Activated CD4-positive, alpha-beta memory T cell treated with anti-CD3 and anti-CD28 coated beads, Interleukin-2, amount 10 ng/mL, durations not matched to agents 7 days and 5 days (primary cell): ENCODE measurements around the gene TMEM181. TPM values are rescaled to one million over a fixed set of nuclear protein-coding genes. Genes with fewer than 3 reads are reported as not detected.

Experiments used
- CTCF ChIA-PET: fragments of 350-600 bp; sonication (Branson Sonifier 250); formaldehyde crosslinking; loops from one replicate; lab custom pipeline; 2021; ENCODE audit warnings: antibody characterized with exemption, inconsistent platforms; lab: Charles Lee
- POLR2A ChIA-PET: fragments of 350-600 bp; sonication (Branson Sonifier 250); formaldehyde crosslinking; loops from one replicate; lab custom pipeline; 2021; ENCODE audit warnings: antibody characterized with exemption; lab: Charles Lee
- DNase-seq: peaks from one replicate; pipeline ENCODE4 v3.0.0-alpha.2; 2020
- H3K27ac Mint-ChIP-seq: one replicate; pipeline ENCODE4 v1.8.0; 2021; ENCODE audit warnings: mild to moderate bottlenecking, mixed read lengths
- H3K27me3 Mint-ChIP-seq: one replicate; pipeline ENCODE4 v1.8.0; 2021; ENCODE audit warnings: mixed read lengths
- H3K36me3 Mint-ChIP-seq: one replicate; pipeline ENCODE4 v1.8.0; 2021; ENCODE audit warnings: low read depth, mixed read lengths
- H3K4me1 Mint-ChIP-seq: one replicate; pipeline ENCODE4 v1.8.0; 2021; ENCODE audit warnings: mixed read lengths
- H3K4me3 Mint-ChIP-seq: one replicate; pipeline ENCODE4 v1.8.0; 2021; ENCODE audit warnings: mild to moderate bottlenecking, mixed read lengths
- H3K9me3 Mint-ChIP-seq: one replicate; pipeline ENCODE4 v1.8.0; 2021; ENCODE audit warnings: mixed read lengths
- total RNA-seq, 2 experiments: library from RNA; stranded (reverse); gene quantifications; one replicate each; pipeline ENCODE4 v1.2.3, GENCODE V29; 2021

TMEM181 gene
- total RNA-seq, 2 experiments from 2014 or later = 20.2 to 20.5 TPM

DNA sequence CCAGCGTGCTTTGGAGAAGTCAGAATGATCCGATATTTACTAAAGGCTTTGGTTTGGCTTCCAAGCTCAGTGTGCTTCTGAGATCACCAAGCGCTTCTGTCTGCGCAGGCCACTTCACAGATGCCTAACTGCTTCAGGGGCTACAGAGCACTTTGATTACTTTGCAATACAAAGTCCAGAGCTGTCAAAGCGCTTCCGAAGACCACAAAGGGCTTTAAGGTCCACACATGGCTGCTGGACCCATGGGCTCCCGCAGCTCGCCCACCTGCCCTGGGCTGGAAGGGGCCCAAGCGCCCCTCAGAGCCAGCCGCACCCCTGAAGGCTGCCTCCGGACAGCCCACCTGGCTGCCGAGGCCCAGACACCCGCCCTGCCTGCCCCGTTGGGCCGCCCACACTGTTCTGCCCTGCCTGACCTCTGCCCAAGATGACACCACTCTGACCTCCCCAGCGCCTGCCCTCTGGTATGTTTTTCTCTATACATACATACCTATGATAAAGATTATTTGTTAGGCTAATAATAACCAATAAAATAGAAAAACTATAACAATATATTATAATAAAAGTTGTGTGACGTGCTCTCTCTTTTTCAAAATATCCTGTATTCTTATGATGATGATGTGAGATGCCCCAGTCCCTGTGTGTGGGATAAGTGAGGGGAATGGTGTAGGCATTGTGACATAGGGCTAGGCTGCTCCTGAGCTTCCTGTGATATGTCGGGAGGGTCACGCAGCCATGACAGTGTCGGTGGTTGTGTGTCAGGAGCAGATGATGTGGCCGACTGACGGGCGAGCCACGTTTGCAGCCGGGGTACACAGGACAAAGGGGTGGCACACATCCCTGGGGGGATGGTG is 62.0 kb downstream of the TMEM181 start:
- peak; percentile 9 for DNase-seq
- H3K36me3 Mint-ChIP-seq = peaks cover 61% of the 10 kb centered on the region

DNA sequence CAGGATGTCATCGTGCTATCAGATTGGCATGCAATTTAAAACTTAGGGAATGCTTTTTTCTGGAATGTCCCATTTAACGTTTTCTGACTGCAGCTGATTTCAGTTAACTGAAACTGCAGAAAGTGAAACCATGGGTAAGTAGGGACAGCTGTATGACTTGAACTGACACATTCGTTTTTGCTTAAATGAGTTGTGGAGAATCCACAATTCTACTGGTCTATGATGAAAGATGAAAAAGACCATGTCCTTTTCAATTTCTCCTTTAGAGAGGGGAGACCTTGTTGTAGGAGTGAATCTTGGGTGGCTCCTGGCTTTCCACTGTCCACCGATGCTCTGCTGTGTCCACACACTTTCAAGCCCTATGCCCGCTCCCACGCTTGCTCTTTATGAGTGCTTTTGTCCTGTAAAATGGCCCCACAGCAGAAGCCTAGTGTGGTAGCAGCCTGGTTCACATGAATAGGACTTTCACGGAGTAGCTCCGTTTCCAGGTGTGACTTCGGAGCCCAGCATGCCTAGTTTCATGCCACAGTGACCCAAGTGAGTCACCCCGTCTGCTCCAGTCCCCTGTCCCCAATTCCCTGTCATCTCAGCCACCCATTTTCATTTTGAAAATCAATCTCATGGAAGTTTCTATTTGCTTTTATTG is 62.8 kb downstream of the TMEM181 start:
- CTCF ChIA-PET = no interaction called here
- DNase-seq = peak; percentile 12
- H3K27me3 Mint-ChIP-seq = no peaks in the 10 kb centered on the region
- peaks cover 61% of the 10 kb centered on the region for H3K36me3 Mint-ChIP-seq
- H3K27ac Mint-ChIP-seq = no peak overlapping the region
- POLR2A ChIA-PET = interaction anchor here (1.3 kb wide), 1 partner anchor 17 kb away, joined by 3 read pairs; no protein-coding TSS in a partner anchor
- H3K4me1 Mint-ChIP-seq = peaks cover 17% of the 10 kb centered on the region
- H3K4me3 Mint-ChIP-seq = no peak overlapping the region
- no peaks in the 10 kb centered on the region for H3K9me3 Mint-ChIP-seq

More for the DNA sequence above, 62.0 kb downstream of the TMEM181 start:
- Mint-ChIP-seq H3K4me3 (no peak overlapping the region), H3K4me1 (peaks cover 11% of the 10 kb centered on the region), H3K27me3 (no peaks in the 10 kb centered on the region), H3K9me3 (no peaks in the 10 kb centered on the region), H3K27ac (no peak overlapping the region)
- CTCF ChIA-PET = interaction anchor here (1.5 kb wide), 1 partner anchor 401 kb away, joined by 3 read pairs; no protein-coding TSS in a partner anchor
- POLR2A ChIA-PET = interaction anchor here (0.8 to 2.3 kb wide), 3 partner anchors 17 to 51 kb away, joined by 3 to 6 read pairs (median 4); partner anchors contain the start of gene DYNLT1

DNA sequence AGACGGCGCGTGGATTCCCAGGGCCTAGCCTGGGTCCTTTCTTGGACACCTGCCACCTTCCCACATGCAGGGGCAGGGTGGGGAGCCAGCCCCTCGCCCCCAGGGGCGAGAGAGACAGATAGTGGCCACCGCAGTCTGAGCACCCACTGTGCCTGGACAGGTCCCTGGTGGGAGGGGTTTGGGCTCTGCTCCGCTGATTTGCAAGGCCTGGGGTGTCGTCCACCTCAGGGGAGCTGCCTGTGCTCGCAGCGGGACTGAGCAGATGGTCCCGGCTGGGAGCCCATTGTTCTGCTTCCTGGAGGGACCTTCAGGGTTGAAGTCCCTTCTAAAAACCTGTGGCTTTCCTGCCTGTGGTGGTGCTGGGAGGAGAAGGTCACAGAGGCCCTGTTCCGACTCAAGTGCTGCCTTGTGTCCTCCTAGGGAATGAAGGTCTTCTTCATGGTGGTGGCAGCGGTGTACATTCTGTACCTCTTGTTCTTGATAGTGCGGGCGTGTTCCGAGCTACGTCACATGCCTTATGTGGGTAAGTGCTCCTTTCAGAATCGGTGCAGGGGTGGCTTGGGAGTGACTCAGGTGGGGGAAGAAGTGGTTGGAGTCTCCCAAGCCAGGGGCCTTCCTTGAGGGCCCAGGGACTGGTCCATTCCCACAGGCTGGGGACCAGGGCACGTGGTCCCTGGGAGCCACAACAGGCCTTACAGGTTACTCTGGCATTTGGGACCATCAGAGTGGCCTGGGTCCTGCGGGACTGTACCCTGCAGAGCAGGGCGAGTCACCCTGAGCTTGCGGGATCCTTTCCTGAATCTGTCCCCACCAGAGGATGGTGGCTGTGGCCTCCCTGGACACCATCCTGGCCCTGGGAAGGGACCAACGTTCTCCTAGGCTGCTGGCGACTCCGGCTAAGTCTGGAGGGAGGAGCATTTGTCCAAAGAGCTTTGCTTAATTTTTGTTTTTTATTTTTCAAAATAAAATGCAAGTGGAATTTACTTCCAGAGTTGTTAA is 65.1 kb downstream of the TMEM181 start:
- H3K27me3 Mint-ChIP-seq = no peaks in the 10 kb centered on the region
- H3K9me3 Mint-ChIP-seq = no peaks in the 10 kb centered on the region
- H3K27ac Mint-ChIP-seq = no peak overlapping the region
- ChIA-PET POLR2A (no interaction called here), CTCF (interaction anchor here (1.1 kb wide), 2 partner anchors 34 to 67 kb away, joined by 3 read pairs; no protein-coding TSS in a partner anchor)
- H3K4me3 Mint-ChIP-seq = no peak overlapping the region
- peaks cover 30% of the 10 kb centered on the region for H3K4me1 Mint-ChIP-seq
- DNase-seq = peak; percentile 14
- peaks cover 62% of the 10 kb centered on the region for H3K36me3 Mint-ChIP-seq

DNA sequence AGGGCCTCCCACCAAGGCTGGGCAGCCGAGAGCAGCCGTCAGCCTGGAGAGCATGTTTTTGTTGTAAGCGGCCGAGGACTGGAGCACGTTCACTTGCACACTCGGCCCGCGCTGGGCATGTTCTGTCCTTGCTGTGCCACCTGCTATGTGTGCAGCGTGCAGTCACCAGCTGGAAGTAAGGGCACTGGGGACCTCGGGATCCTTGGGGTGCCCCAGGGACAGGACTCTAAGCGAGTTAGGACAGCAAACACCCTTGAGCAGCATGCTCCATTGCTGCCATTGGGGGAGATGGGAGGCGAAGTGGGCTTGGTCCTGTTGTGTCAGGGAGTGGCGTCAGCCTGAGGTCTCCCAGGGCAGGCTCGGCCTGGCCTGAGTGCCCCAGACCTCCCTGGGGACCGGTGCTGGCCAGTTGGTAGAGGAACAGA is 66.0 kb downstream of the TMEM181 start:
- ChIA-PET CTCF (interaction anchor here (0.6 to 1.1 kb wide), 2 partner anchors 33 to 413 kb away, joined by 3 to 4 read pairs; no protein-coding TSS in a partner anchor), POLR2A (no interaction called here)
- H3K4me1 Mint-ChIP-seq = peaks cover 32% of the 10 kb centered on the region
- no peak overlapping the region for H3K4me3 Mint-ChIP-seq
- DNase-seq = no peak
- no peak overlapping the region for H3K27ac Mint-ChIP-seq
- H3K9me3 Mint-ChIP-seq = no peaks in the 10 kb centered on the region
- H3K27me3 Mint-ChIP-seq = no peaks in the 10 kb centered on the region
- peaks cover 59% of the 10 kb centered on the region for H3K36me3 Mint-ChIP-seq

DNA sequence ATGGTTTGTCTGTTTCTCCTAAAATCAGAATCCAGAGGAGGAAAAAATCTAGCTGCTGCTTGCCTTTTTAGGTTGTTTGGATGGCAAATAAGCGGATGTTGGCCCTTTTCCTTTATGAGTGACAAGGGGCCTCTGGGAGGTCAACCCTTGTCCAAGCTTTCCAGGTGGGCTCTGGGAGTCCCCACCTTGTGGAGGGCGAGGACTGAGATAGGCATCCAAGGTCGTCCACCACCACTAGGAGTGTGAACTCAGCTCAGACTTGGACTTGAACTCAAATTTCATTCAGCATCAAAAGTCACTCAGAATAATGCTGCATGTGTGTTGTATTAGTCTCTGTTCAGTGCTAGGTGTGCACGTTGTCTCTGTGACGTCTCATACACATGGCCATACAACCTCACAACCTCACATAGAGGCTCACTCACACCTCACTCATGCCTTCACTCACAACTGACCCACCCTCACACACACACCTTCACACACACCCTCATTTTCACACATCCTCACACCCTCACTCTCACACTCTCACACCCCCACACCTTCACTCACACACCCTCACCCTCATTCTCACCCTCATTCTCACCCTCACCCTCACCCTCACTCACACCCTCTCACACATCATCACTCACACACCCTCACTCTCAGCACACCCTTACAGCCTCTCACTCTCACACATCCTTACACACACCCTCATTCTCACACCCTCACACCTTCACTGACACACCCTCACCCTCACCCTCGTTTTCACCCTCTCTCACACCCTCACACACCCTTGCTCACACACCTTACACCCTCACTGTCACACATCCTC is 66.7 kb downstream of the TMEM181 start:
- ChIA-PET CTCF (interaction anchor here (0.6 to 1.1 kb wide), 2 partner anchors 32 to 414 kb away, joined by 3 to 4 read pairs; no protein-coding TSS in a partner anchor), POLR2A (no interaction called here)
- H3K4me1 Mint-ChIP-seq = peaks cover 38% of the 10 kb centered on the region
- H3K27ac Mint-ChIP-seq = peak overlapping the region; percentile 57
- peaks cover 64% of the 10 kb centered on the region for H3K36me3 Mint-ChIP-seq
- H3K27me3 Mint-ChIP-seq = no peaks in the 10 kb centered on the region
- no peak for DNase-seq
- no peaks in the 10 kb centered on the region for H3K9me3 Mint-ChIP-seq
- no peak overlapping the region for H3K4me3 Mint-ChIP-seq

DNA sequence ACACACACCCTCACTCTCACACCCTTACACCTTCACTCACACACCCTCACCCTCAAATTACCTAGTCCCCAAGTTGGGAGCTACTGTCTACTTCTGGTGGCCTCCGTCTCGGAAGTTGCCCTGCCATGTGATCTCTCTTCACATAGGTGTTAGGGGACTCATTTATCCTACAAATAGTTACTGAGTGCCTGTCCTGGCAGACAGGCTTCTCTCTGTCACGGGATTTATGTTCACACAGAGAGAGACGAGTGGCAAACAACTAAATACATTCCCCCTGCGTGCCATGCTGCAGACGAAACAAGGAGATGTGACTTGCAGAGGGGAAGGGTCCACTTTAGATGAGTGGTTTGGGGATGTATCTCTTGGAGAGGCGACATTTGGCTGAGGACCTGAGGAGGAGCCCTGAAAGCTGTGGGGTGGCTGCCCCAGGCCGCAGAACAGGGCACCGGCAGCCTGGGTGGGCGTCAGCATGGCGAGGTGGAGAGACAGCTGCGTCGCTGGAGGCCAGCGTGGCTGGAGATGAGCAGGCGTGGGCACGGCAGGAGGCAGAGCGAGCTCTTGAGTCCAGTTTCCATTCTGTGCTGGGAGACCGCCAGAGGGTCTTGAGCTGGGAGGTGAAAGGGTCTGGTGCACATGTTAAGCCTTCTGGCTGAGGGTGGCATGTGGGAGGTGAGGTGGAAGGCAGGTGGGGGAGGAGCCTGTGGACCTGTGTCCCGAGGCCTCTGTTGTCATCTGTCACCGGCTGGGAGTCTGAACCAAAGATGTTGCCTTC is 67.5 kb downstream of the TMEM181 start:
- peaks cover 43% of the 10 kb centered on the region for H3K4me1 Mint-ChIP-seq
- DNase-seq = peak; percentile 14
- H3K4me3 Mint-ChIP-seq = no peak overlapping the region
- no peaks in the 10 kb centered on the region for H3K9me3 Mint-ChIP-seq
- ChIA-PET CTCF (interaction anchor here (1.5 to 1.7 kb wide), 2 partner anchors 17 to 33 kb away, joined by 3 to 5 read pairs; partner anchors contain the start of gene DYNLT1), POLR2A (interaction anchor here (1.4 to 2.1 kb wide), 2 partner anchors 16 to 17 kb away, joined by 4 to 6 read pairs; partner anchors contain the start of gene DYNLT1)
- peak overlapping the region; percentile 57 for H3K27ac Mint-ChIP-seq
- no peaks in the 10 kb centered on the region for H3K27me3 Mint-ChIP-seq
- peaks cover 66% of the 10 kb centered on the region for H3K36me3 Mint-ChIP-seq

DNA sequence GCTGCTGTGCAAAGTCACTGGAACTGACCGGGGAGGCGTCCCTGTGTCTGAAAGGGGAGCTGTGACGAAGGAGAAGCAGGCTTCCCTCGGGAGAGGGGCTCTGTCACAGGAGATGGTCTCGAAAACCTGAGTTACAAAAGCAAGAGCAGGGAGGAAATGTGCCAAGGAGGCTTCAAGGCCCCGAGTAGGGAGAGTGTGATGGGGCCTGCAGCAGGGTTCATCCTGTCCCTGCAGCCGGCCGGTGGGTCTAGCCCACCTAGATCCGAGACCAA is 68.0 kb downstream of the TMEM181 start:
- Mint-ChIP-seq H3K9me3 (no peaks in the 10 kb centered on the region), H3K4me1 (peaks cover 38% of the 10 kb centered on the region), H3K4me3 (no peak overlapping the region), H3K36me3 (peaks cover 66% of the 10 kb centered on the region), H3K27ac (no peak overlapping the region), H3K27me3 (no peaks in the 10 kb centered on the region)
- ChIA-PET POLR2A (interaction anchor here (1.4 to 2.1 kb wide), 2 partner anchors 15 to 17 kb away, joined by 4 to 6 read pairs; partner anchors contain the start of gene DYNLT1), CTCF (interaction anchor here (0.9 to 1.7 kb wide), 5 partner anchors 10 to 64 kb away, joined by 3 to 5 read pairs (median 4); partner anchors contain the start of gene DYNLT1)
- no peak for DNase-seq

DNA sequence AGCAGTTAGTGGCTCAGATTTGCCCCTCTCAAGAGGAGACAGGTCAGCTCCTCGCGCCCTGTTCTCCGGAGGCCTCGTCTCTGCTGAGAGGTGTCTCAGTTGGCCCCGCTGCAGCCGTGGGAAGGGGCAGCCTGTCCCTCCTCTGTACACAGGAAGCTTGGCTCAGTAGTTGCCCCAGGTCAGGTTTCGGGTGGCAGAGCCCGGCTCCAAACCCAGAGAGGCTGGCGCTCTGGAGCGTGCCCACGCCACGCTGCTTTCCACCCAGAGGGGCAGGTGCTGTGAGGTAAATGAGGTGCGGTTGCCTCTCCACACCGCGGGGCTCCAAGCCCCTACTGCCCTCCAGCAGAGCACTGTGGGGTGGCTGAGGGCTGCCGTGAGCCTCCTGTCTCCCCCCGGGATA is 68.7 kb downstream of the TMEM181 start:
- Mint-ChIP-seq H3K9me3 (no peaks in the 10 kb centered on the region), H3K4me3 (no peak overlapping the region), H3K27ac (no peak overlapping the region), H3K36me3 (peaks cover 68% of the 10 kb centered on the region), H3K27me3 (no peaks in the 10 kb centered on the region), H3K4me1 (peaks cover 39% of the 10 kb centered on the region)
- POLR2A ChIA-PET = interaction anchor here (1.4 to 2.1 kb wide), 2 partner anchors 14 to 16 kb away, joined by 4 to 6 read pairs; partner anchors contain the start of gene DYNLT1
- CTCF ChIA-PET = interaction anchor here (0.9 to 1.7 kb wide), 5 partner anchors 9 to 63 kb away, joined by 3 to 5 read pairs (median 4); partner anchors contain the start of gene DYNLT1
- no peak for DNase-seq

DNA sequence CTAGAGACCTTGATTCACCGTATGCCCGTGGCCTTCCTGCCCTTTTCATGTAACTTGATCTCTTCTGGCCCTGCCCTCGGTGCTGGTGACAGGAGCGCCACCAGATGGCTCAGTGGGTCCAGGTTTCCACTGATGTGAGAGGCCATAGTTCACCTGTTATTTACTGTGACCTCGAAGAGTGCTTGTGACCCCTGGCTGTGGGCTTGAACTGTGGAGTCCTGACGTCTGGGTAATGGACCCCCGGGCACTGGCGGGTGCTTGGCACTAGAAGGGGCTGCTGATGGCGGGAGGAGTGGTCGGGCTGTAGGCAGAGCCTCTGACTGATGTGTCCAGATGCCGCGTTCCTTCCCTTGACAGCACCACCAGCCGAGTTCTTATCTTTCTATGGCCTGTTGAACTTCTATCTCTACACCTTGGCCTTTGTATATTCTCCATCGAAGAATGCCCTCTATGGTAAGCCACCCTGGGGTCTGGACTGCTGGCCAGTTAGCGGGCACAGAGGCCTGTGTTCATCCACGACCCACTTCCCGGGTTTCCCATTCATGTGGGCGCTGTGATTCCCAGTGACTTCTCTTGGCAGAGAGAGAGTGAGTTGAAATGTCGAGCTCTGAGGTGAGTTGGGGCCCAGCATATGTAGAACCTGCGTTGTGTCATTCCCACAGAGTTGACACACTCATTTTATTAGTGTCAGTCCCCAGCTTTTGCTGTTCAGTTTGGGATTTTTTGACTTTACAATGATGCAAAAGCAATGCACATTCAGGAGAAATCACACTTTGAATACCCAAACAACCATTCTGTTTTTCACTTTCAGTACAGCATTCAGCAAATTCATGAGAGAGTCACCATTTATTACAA is 69.7 kb downstream of the TMEM181 start:
- Mint-ChIP-seq H3K9me3 (no peaks in the 10 kb centered on the region), H3K4me1 (peaks cover 39% of the 10 kb centered on the region), H3K4me3 (no peak overlapping the region), H3K27me3 (no peaks in the 10 kb centered on the region), H3K27ac (no peak overlapping the region), H3K36me3 (peaks cover 74% of the 10 kb centered on the region)
- CTCF ChIA-PET = interaction anchor here (0.6 to 2.0 kb wide), 6 partner anchors 8 to 415 kb away, joined by 3 to 11 read pairs (median 4); no protein-coding TSS in a partner anchor
- POLR2A ChIA-PET = interaction anchor here (1.2 to 2.8 kb wide), 4 partner anchors 11 to 397 kb away, joined by 3 to 18 read pairs (median 5); partner anchors contain the start of gene DYNLT1
- peak; percentile 30 for DNase-seq
